ENCODE data around the gene GPR37L1. TPM values are rescaled to one million over a fixed set of nuclear protein-coding genes. Genes with fewer than 3 reads are reported as not detected.

GPR37L1 gene
- total RNA-seq, 2 experiments from 2014 or later = 0.03 TPM; not detected in 1

DNA sequence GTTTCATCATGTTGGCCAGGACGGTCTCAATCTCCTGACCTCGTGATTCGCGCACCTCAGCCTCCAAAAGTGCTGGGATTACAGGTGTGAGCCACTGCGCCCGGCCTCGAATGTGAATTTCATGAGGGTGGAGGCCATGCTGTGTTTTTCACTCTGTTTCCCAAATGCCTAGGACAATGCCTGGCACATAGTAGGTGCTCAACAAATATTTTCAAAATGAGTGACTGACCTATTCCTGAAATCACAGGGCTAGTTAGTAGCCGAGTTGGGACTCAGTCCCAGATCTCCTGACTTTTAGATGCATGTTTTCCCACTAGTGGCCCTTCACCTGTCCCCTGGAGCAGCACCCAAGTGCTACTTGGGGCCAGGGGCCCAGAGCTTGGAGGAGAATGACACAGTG lies 6.4 kb upstream of the GPR37L1 start:
- no peaks in the 10 kb centered on the region for H3K79me2 ChIP-seq (ENCODE audit: insufficient read depth, low read depth, low read length)
- no peak overlapping the region for H3K4me2 ChIP-seq (ENCODE audit: low read length)
- no peak for DNase-seq (ENCODE audit: low spot score)
- intact Hi-C loops (cut with micrococcal nuclease; ENCODE audit: unreplicated experiment) = loop anchor here (10.0 kb wide), 1 partner anchor 221 kb away; no protein-coding TSS in a partner anchor
- H3K9me3 ChIP-seq (ENCODE audit: low read length) = no peaks in the 10 kb centered on the region
- H3K4me1 ChIP-seq (ENCODE audit: insufficient read depth, low read length, poor library complexity, severe bottlenecking) = peaks cover 14% of the 10 kb centered on the region
- ChIA-PET POLR2A (no interaction called here), CTCF (ENCODE audit: unreplicated experiment) (no interaction called here)
- no TSS peak for BruUV-seq (replicated peaks)
- H4K20me1 ChIP-seq (ENCODE audit: insufficient read depth, low read length) = no peaks in the 10 kb centered on the region
- no peaks in the 10 kb centered on the region for H3K9me2 ChIP-seq (ENCODE audit: insufficient read depth, low read length)
- TF ChIP-seq, protein P1, sequence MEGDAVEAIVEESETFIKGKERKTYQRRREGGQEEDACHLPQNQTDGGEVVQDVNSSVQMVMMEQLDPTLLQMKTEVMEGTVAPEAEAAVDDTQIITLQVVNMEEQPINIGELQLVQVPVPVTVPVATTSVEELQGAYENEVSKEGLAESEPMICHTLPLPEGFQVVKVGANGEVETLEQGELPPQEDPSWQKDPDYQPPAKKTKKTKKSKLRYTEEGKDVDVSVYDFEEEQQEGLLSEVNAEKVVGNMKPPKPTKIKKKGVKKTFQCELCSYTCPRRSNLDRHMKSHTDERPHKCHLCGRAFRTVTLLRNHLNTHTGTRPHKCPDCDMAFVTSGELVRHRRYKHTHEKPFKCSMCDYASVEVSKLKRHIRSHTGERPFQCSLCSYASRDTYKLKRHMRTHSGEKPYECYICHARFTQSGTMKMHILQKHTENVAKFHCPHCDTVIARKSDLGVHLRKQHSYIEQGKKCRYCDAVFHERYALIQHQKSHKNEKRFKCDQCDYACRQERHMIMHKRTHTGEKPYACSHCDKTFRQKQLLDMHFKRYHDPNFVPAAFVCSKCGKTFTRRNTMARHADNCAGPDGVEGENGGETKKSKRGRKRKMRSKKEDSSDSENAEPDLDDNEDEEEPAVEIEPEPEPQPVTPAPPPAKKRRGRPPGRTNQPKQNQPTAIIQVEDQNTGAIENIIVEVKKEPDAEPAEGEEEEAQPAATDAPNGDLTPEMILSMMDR (conservative IDR thresholded peaks at IDR 0.05; ENCODE audit: low read length) = no peak
- no peak for TF ChIP-seq EZH2phosphoT487 (IDR thresholded peaks at IDR 0.05; ENCODE audit: borderline replicate concordance, low read depth, low read length)
- H2AFZ ChIP-seq (ENCODE audit: low read length) = no peak overlapping the region
- no peak overlapping the region for H3K4me3 ChIP-seq (ENCODE audit: low read depth, low read length, poor library complexity, severe bottlenecking)
- no peak overlapping the region for H3K27ac ChIP-seq (ENCODE audit: low read depth, low read length, poor library complexity, severe bottlenecking)
- no peaks in the 10 kb centered on the region for H3K36me3 ChIP-seq (ENCODE audit: insufficient read depth, low read length)

DNA sequence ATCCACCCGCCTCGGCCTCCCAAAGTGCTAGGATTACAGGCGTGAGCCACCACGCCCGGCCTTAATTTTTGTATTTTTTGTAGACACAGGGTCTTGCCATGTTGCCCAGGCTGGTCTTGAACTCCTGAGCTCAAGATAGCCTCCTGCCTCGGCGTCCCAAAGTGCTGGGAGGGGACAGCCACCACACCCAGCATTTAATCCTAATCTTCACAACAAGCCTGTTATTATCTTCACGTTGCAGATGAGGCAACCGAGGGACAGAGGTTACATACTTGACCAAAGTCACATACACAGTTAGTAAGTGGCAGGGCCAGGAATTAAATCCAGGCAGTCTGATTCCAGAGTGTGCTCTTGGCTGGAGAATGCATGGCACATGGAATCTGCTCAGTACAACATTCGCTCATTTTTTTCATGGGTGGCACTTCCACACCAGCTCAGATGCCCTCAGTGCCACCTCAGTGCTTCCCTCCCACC lies 4.8 kb upstream of the GPR37L1 start:
- Histone ChIP-seq H3K4me1 (ENCODE audit: insufficient read depth, low read length, poor library complexity, severe bottlenecking) (peaks cover 14% of the 10 kb centered on the region), H4K20me1 (ENCODE audit: insufficient read depth, low read length) (no peaks in the 10 kb centered on the region), H2AFZ (ENCODE audit: low read length) (no peak overlapping the region), H3K27ac (ENCODE audit: low read depth, low read length, poor library complexity, severe bottlenecking) (no peak overlapping the region), H3K36me3 (ENCODE audit: insufficient read depth, low read length) (no peaks in the 10 kb centered on the region), H3K4me3 (ENCODE audit: low read depth, low read length, poor library complexity, severe bottlenecking) (no peak overlapping the region), H3K4me2 (ENCODE audit: low read length) (no peak overlapping the region), H3K9me2 (ENCODE audit: insufficient read depth, low read length) (no peaks in the 10 kb centered on the region), H3K9me3 (ENCODE audit: low read length) (no peaks in the 10 kb centered on the region), H3K79me2 (ENCODE audit: insufficient read depth, low read depth, low read length) (no peaks in the 10 kb centered on the region)
- no TSS peak for BruUV-seq (replicated peaks)
- ChIA-PET POLR2A (no interaction called here), CTCF (ENCODE audit: unreplicated experiment) (no interaction called here)
- TF ChIP-seq, protein P1 (conservative IDR thresholded peaks at IDR 0.05; ENCODE audit: low read length) = no peak
- no peak for TF ChIP-seq EZH2phosphoT487 (IDR thresholded peaks at IDR 0.05; ENCODE audit: borderline replicate concordance, low read depth, low read length)
- no peak for DNase-seq (ENCODE audit: low spot score)
- intact Hi-C loops (cut with micrococcal nuclease; ENCODE audit: unreplicated experiment) = loop anchor here (10.0 kb wide), 1 partner anchor 223 kb away; no protein-coding TSS in a partner anchor

DNA sequence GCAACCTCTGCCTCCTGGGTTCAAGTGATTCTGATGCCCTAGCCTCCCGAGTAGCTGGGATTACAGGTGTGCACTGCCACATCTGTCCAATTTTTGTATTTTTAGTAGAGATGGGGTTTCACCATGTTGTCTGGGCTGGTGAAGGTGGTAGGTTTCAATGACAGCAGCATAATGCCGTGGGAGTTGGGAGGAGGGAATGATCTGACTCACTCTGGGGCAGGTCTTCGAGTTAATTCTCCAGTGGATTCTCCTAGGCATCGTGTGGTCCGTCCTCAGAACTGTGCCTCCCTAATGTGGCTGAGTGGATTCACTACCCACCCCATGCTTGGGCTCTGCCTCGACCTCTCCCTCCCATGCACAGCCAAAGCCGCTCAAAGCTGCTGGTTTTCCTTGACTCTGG lies 1.7 kb upstream of the GPR37L1 start:
- intact Hi-C loops (cut with micrococcal nuclease; ENCODE audit: unreplicated experiment) = no loop called here
- CTCF ChIA-PET (ENCODE audit: unreplicated experiment) = no interaction called here

More for the DNA sequence above, 1.7 kb upstream of the GPR37L1 start:
- Histone ChIP-seq H3K4me2 (ENCODE audit: low read length) (no peak overlapping the region), H3K9me3 (ENCODE audit: low read length) (no peaks in the 10 kb centered on the region), H3K36me3 (ENCODE audit: insufficient read depth, low read length) (no peaks in the 10 kb centered on the region), H3K9me2 (ENCODE audit: insufficient read depth, low read length) (no peaks in the 10 kb centered on the region), H3K4me3 (ENCODE audit: low read depth, low read length, poor library complexity, severe bottlenecking) (no peak overlapping the region), H3K79me2 (ENCODE audit: insufficient read depth, low read depth, low read length) (no peaks in the 10 kb centered on the region), H2AFZ (ENCODE audit: low read length) (no peak overlapping the region), H3K4me1 (ENCODE audit: insufficient read depth, low read length, poor library complexity, severe bottlenecking) (no peaks in the 10 kb centered on the region), H3K27ac (ENCODE audit: low read depth, low read length, poor library complexity, severe bottlenecking) (no peak overlapping the region), H4K20me1 (ENCODE audit: insufficient read depth, low read length) (no peaks in the 10 kb centered on the region)
- no peak for TF ChIP-seq EZH2phosphoT487 (IDR thresholded peaks at IDR 0.05; ENCODE audit: borderline replicate concordance, low read depth, low read length)
- TF ChIP-seq, protein P1 (conservative IDR thresholded peaks at IDR 0.05; ENCODE audit: low read length) = no peak
- POLR2A ChIA-PET = interaction anchor here (0.7 kb wide), 1 partner anchor 153 kb away, joined by 6 read pairs; no protein-coding TSS in a partner anchor
- no peak for DNase-seq (ENCODE audit: low spot score)
- BruUV-seq (replicated peaks) = no TSS peak

All from OCI-LY7 (cell line).